ENCODE results near the gene TSPAN33.
"Not testable (repeated sequence)": the region's sequence is repeated elsewhere in the genome, so short reads cannot be mapped to it uniquely, and the experiment has no call there.

DNA sequence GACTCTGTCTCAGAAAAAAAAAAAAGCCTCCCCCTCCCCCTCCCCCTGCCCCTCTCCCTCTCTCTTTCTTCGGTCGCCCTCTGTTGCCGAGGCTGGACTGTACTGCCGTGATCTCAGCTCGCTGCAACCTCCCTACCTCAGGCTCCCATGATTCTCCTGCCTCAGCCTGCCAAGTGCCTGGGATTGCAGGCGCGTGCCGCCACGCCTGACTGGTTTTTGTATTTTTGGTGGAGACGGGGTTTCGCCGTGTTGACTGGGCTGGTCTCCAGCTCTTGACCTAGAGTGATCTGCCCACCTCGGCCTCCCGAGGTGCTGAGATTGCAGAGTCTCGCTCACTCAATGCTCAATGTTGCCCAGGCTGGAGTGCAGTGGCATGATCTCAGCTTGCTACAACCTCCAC lies 71.2 kb downstream of the TSPAN33 start:
- TF ChIP-seq, protein P1, sequence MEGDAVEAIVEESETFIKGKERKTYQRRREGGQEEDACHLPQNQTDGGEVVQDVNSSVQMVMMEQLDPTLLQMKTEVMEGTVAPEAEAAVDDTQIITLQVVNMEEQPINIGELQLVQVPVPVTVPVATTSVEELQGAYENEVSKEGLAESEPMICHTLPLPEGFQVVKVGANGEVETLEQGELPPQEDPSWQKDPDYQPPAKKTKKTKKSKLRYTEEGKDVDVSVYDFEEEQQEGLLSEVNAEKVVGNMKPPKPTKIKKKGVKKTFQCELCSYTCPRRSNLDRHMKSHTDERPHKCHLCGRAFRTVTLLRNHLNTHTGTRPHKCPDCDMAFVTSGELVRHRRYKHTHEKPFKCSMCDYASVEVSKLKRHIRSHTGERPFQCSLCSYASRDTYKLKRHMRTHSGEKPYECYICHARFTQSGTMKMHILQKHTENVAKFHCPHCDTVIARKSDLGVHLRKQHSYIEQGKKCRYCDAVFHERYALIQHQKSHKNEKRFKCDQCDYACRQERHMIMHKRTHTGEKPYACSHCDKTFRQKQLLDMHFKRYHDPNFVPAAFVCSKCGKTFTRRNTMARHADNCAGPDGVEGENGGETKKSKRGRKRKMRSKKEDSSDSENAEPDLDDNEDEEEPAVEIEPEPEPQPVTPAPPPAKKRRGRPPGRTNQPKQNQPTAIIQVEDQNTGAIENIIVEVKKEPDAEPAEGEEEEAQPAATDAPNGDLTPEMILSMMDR (IDR thresholded peaks at IDR 0.05): not testable (repeated sequence)
- not testable (repeated sequence) for TF ChIP-seq YY1 (IDR thresholded peaks at IDR 0.05; ENCODE audit: low read depth)
